H1 (cell line): ENCODE data around the gene NFAM1. TPM values are rescaled to one million over a fixed set of nuclear protein-coding genes. Genes with fewer than 3 reads are reported as not detected.
A peak's percentile ranks its signal among the peaks of the same experiment; 100 is the strongest.

ENCODE experiments used
- CTCF ChIA-PET: fragments of 300-600 bp; sonication (Branson Sonifier 250); formaldehyde crosslinking; loops from one replicate; lab custom pipeline; 2021; ENCODE audit not compliant: partially characterized antibody; lab: Charles Lee
- POLR2A ChIA-PET: fragments of 300-600 bp; sonication (Branson Sonifier 250); formaldehyde crosslinking; loops from one replicate; lab custom pipeline; 2021; ENCODE audit warnings: inconsistent platforms; ENCODE audit not compliant: partially characterized antibody; lab: Charles Lee
- DNase-seq, 2 experiments: peaks; one replicate each; pipeline versions ENCODE4 v3.0.0 to v3.0.0-alpha.2; 2010 to 2022; ENCODE audit warnings: low spot score in 2 of 2, low read depth in 1 of 2, mixed read lengths in 1 of 2
- FAIRE-seq: peaks from 2 replicates; lab custom pipeline; 2011; peaks lifted over from hg19 to GRCh38; lab: Jason Lieb, UNC
- H2AFZ ChIP-seq: 2 replicates; pipeline ENCODE4 v1.8.1; 2012; ENCODE audit warnings: low read length, inconsistent platforms
- H2AK5ac ChIP-seq: 2 replicates; pipeline ENCODE4 v1.6.1; 2013; ENCODE audit warnings: low read depth, low read length
- H2BK120ac ChIP-seq: replicated peaks from 2 replicates; pipeline ENCODE3; 2013; ENCODE audit warnings: low read depth, low read length, inconsistent platforms
- H2BK12ac ChIP-seq: 2 replicates; pipeline ENCODE4 v1.6.1; 2013; ENCODE audit warnings: low read depth, low read length
- H2BK15ac ChIP-seq: 2 replicates; pipeline ENCODE4 v1.6.1; 2013; ENCODE audit warnings: low read length
- H2BK20ac ChIP-seq: 2 replicates; pipeline ENCODE4 v1.6.1; 2013; ENCODE audit warnings: low read length
- H2BK5ac ChIP-seq: 2 replicates; pipeline ENCODE4 v1.6.1; 2013; ENCODE audit warnings: low read depth, low read length
- H3K14ac ChIP-seq: 2 replicates; pipeline ENCODE4 v1.6.1; 2013; ENCODE audit warnings: inconsistent platforms; ENCODE audit not compliant: insufficient read length
- H3K18ac ChIP-seq: 2 replicates; pipeline ENCODE4 v1.6.1; 2013; ENCODE audit warnings: low read length; ENCODE audit errors: extremely low read depth
- H3K23ac ChIP-seq: 2 replicates; pipeline ENCODE4 v1.6.1; 2013; ENCODE audit warnings: inconsistent platforms; ENCODE audit not compliant: insufficient read length
- H3K23me2 ChIP-seq: 2 replicates; pipeline ENCODE4 v1.6.1; 2013; ENCODE audit warnings: low read depth, low read length
- H3K27ac ChIP-seq: 2 replicates; pipeline ENCODE4 v1.6.1; 2011; ENCODE audit warnings: low read depth, low read length, inconsistent platforms
- H3K27me3 ChIP-seq, 4 experiments: replicated peaks in 1 of 4; 1 replicate in 1 of 4; 2 replicates in 3 of 4; pipeline versions ENCODE4 v1.6.1 to v1.8.1; 2011 to 2013; ENCODE audit warnings: low read length in 3 of 4, mild to moderate bottlenecking in 3 of 4, inconsistent platforms in 2 of 4, mixed read lengths in 2 of 4, moderate library complexity in 1 of 4; ENCODE audit not compliant: control insufficient read depth in 3 of 4, insufficient read depth in 3 of 4; ENCODE audit errors: extremely low read depth in 1 of 4
- H3K36me3 ChIP-seq, 4 experiments: 2 replicates each; pipeline versions ENCODE4 v1.6.1 to v1.8.1; 2011 to 2013; ENCODE audit warnings: mild to moderate bottlenecking in 4 of 4, low read length in 3 of 4, moderate library complexity in 2 of 4, control low read depth in 1 of 4, inconsistent platforms in 1 of 4; ENCODE audit not compliant: insufficient read depth in 4 of 4, control insufficient read depth in 2 of 4
- H3K4ac ChIP-seq: replicated peaks from 2 replicates; pipeline ENCODE3; 2013; ENCODE audit warnings: low read length, low read depth, mixed read lengths, inconsistent platforms; ENCODE audit not compliant: insufficient read length
- H3K4me1 ChIP-seq, 4 experiments: replicated peaks in 1 of 4; 1 replicate in 1 of 4; 2 replicates in 3 of 4; pipeline versions ENCODE4 v1.6.1 to v1.8.1; 2011 to 2013; ENCODE audit warnings: low read length in 3 of 4, inconsistent platforms in 2 of 4, mixed read lengths in 1 of 4; ENCODE audit not compliant: insufficient read depth in 4 of 4, control insufficient read depth in 3 of 4
- H3K4me2 ChIP-seq, 2 experiments: 2 replicates each; pipeline versions ENCODE4 v1.6.1 to v1.8.1; 2011 to 2013; ENCODE audit warnings: low read depth in 2 of 2, low read length in 2 of 2, control low read depth in 1 of 2, inconsistent platforms in 1 of 2, mild to moderate bottlenecking in 1 of 2; ENCODE audit not compliant: insufficient read depth in 1 of 2
- H3K4me3 ChIP-seq, 4 experiments: fragments of 200-600, 300-600 bp in 1 of 4; sonication (generic), shearing (Covaris generic), sonication (Bioruptor Twin) in 1 of 4; 2 replicates each; pipeline versions ENCODE4 v1.5.1 to v1.8.1; 2011 to 2016; ENCODE audit warnings: low read length in 4 of 4, low read depth in 3 of 4, control low read depth in 2 of 4, inconsistent platforms in 2 of 4, mild to moderate bottlenecking in 2 of 4, mixed read lengths in 1 of 4, moderate library complexity in 1 of 4; ENCODE audit not compliant: insufficient read depth in 2 of 4; ENCODE audit errors: extremely low read depth in 1 of 4
- H3K56ac ChIP-seq: replicated peaks from 2 replicates; pipeline ENCODE3; 2013; ENCODE audit warnings: low read depth, mild to moderate bottlenecking, mixed read lengths, low read length, inconsistent platforms; ENCODE audit not compliant: insufficient read length
- H3K79me1 ChIP-seq: 2 replicates; pipeline ENCODE4 v1.6.1; 2013; ENCODE audit warnings: low read depth, low read length, control low read depth
- H3K79me2 ChIP-seq, 2 experiments: 2 replicates each; pipeline versions ENCODE4 v1.6.1 to v1.8.1; 2012 to 2013; ENCODE audit warnings: low read length in 2 of 2, mild to moderate bottlenecking in 2 of 2, inconsistent platforms in 1 of 2; ENCODE audit not compliant: insufficient read depth in 2 of 2, control insufficient read depth in 1 of 2
- H3K9ac ChIP-seq, 4 experiments: replicated peaks in 1 of 4; 1 replicate in 1 of 4; 2 replicates in 3 of 4; pipeline versions ENCODE4 v1.6.1 to v1.8.1; 2011 to 2013; ENCODE audit warnings: low read depth in 3 of 4, low read length in 3 of 4, control low read depth in 2 of 4, mild to moderate bottlenecking in 2 of 4, moderate library complexity in 2 of 4, inconsistent platforms in 1 of 4; ENCODE audit errors: extremely low read depth in 1 of 4
- H3K9me3 ChIP-seq, 2 experiments: 2 replicates each; pipeline versions ENCODE4 v1.6.1 to v1.8.1; 2012 to 2013; ENCODE audit warnings: mild to moderate bottlenecking in 2 of 2, moderate library complexity in 2 of 2, control low read depth in 1 of 2, inconsistent platforms in 1 of 2, low read depth in 1 of 2, low read length in 1 of 2, mixed read lengths in 1 of 2; ENCODE audit not compliant: insufficient read depth in 2 of 2
- H4K20me1 ChIP-seq, 2 experiments: replicated peaks in 1 of 2; 2 replicates each; pipeline versions ENCODE3 to v1.8.1; 2011 to 2013; ENCODE audit warnings: inconsistent platforms in 2 of 2, low read length in 2 of 2, mild to moderate bottlenecking in 1 of 2; ENCODE audit not compliant: insufficient read depth in 2 of 2, control insufficient read depth in 1 of 2
- H4K5ac ChIP-seq: 2 replicates; pipeline ENCODE4 v1.6.1; 2013; ENCODE audit warnings: low read length, low read depth, mixed read lengths, inconsistent platforms; ENCODE audit not compliant: insufficient read length
- H4K8ac ChIP-seq: 2 replicates; pipeline ENCODE4 v1.8.0; 2013; ENCODE audit warnings: mild to moderate bottlenecking, moderate library complexity, low read length, inconsistent platforms; ENCODE audit not compliant: insufficient read depth; ENCODE audit errors: extremely low read depth
- H4K91ac ChIP-seq: replicated peaks from 2 replicates; pipeline ENCODE3; 2013; ENCODE audit warnings: low read length, mixed read lengths, inconsistent platforms; ENCODE audit not compliant: insufficient read length
- EZH2 ChIP-seq: fragments of 200-600 bp; sonication (generic); IDR thresholded peaks from 2 replicates; pipeline ENCODE4 v1.7.1; 2012; ENCODE audit warnings: low read depth, mild to moderate bottlenecking, moderate library complexity, low read length, inconsistent platforms; ENCODE audit not compliant: severe bottlenecking
- FOSL1 ChIP-seq: IDR thresholded peaks from 2 replicates; pipeline ENCODE4 v1.6.1; 2011; ENCODE audit warnings: mild to moderate bottlenecking, low read depth, low read length, moderate library complexity; ENCODE audit not compliant: insufficient read depth
- PHF8 ChIP-seq: fragments of 200-600 bp; sonication (generic); conservative IDR thresholded peaks from 2 replicates; pipeline ENCODE4 v1.7.1; 2012; ENCODE audit warnings: low read depth, mild to moderate bottlenecking, inconsistent platforms, low read length, moderate library complexity
- RAD21 ChIP-seq, 2 experiments: IDR thresholded peaks in 1 of 2; conservative IDR thresholded peaks in 1 of 2; 2 replicates each; pipeline ENCODE4 v1.6.1; 2011; ENCODE audit warnings: low read depth in 2 of 2, low read length in 2 of 2, improper control_type of control experiment in 1 of 2, inconsistent platforms in 1 of 2, mild to moderate bottlenecking in 1 of 2, moderate library complexity in 1 of 2
- RNF2 ChIP-seq: fragments of 200-900, 300-1000 bp; sonication (generic); IDR thresholded peaks from 2 replicates; pipeline ENCODE4 v1.7.1; 2016; ENCODE audit warnings: borderline replicate concordance, low read depth, mild to moderate bottlenecking, antibody characterized with exemption, low read length; ENCODE audit not compliant: poor library complexity, severe bottlenecking; ENCODE audit errors: missing control alignments
- SIN3A ChIP-seq, 2 experiments: IDR thresholded peaks in 1 of 2; conservative IDR thresholded peaks in 1 of 2; 2 replicates each; pipeline ENCODE4 v1.6.1; 2011 to 2012; ENCODE audit warnings: low read length in 2 of 2, improper control_type of control experiment in 1 of 2, low read depth in 1 of 2, mild to moderate bottlenecking in 1 of 2
- SP1 ChIP-seq: IDR thresholded peaks from 2 replicates; pipeline ENCODE4 v1.6.1; 2011; ENCODE audit warnings: low read depth, low read length
- SRF ChIP-seq: IDR thresholded peaks from 2 replicates; pipeline ENCODE4 v1.6.1; 2011; ENCODE audit warnings: mild to moderate bottlenecking, low read depth, low read length, moderate library complexity
- TAF7 ChIP-seq: optimal IDR thresholded peaks from 2 replicates; pipeline ENCODE3; 2011; ENCODE audit warnings: low read depth, mild to moderate bottlenecking, inconsistent platforms, low read length, moderate library complexity, borderline replicate concordance
- USF2 ChIP-seq: IDR thresholded peaks from 2 replicates; pipeline ENCODE4 v1.6.1; 2011; ENCODE audit warnings: low read length, improper control_type of control experiment
- WGBS, 2 experiments: shearing (Covaris generic) in 1 of 2; methylation state at CpG; one replicate each; pipeline versions ENCODE4 v1.1.6 to v1.1.7; 2013 to 2015; ENCODE audit warnings: low lambda C conversion rate in 2 of 2, mixed read lengths in 2 of 2, inconsistent platforms in 1 of 2, low coverage in 1 of 2, missing lambda C conversion rate in 1 of 2; ENCODE audit not compliant: insufficient replicate concordance in 2 of 2, insufficient coverage in 1 of 2, insufficient read length in 1 of 2; ENCODE audit errors: extremely low coverage in 1 of 2, missing lambda C conversion rate in 1 of 2; 5-methylcytosine and 5-hydroxymethylcytosine counted together
- polyA plus RNA-seq, 7 experiments: library from polyadenylated mRNA; depleted of rRNA in 3 of 7; stranded (reverse) in 5 of 7; unstranded in 2 of 7; fragments of >200 nt in 5 of 7; fragments of 200-250 nt in 2 of 7; gene quantifications; 1 replicate in 5 of 7; 2 replicates in 1 of 7; 4 replicates in 1 of 7; pipeline versions ENCODE4 v1.2.1 to v1.2.3, GENCODE V29; 2011 to 2013; ENCODE audit warnings: missing spikeins in 2 of 7, mixed read lengths in 2 of 7
- total RNA-seq: library from RNA; stranded (reverse); fragmentation: NEBNext Ultra II Directional; extraction: Animal tissue kit (Norgen Biotek cat#: 25700); gene quantifications from 2 replicates; pipeline ENCODE4 v1.2.1, GENCODE V29; 2021

NFAM1 gene
- total and polyA plus RNA-seq, 2 of the 8 experiments (the other 6 are each of a cell fraction or from before 2014, with no cell fraction given), result 0.62 to 0.73 TPM

- H3K14ac ChIP-seq, result no peak overlapping the region
- FAIRE-seq, result no peak
- CTCF ChIA-PET, result interaction anchor here (0.8 to 3.7 kb wide), 11 partner anchors 12 to 89 kb away, joined by 3 to 22 read pairs (median 6); partner anchors contain the start of gene NFAM1
- no peak overlapping the region for H2BK5ac ChIP-seq
- H3K4me3 ChIP-seq, result no peak overlapping the region
- no peaks in the 10 kb centered on the region for H3K79me1 ChIP-seq
- peak overlapping the region; percentile 20 for H4K91ac ChIP-seq
- H2BK120ac ChIP-seq, result no peak overlapping the region
- H4K20me1 ChIP-seq, result no peaks in the 10 kb centered on the region
- no peak overlapping the region for H3K56ac ChIP-seq
- no peak overlapping the region for H2AFZ ChIP-seq
- peaks cover 2% of the 10 kb centered on the region; the same call in 1 of the 2 replicates for H3K23me2 ChIP-seq
- H3K27me3 ChIP-seq, result peaks cover 0 to 11% (median 7%) of the 10 kb centered on the region in 4 experiments; a peak in 5 of 7 replicates
- no peak overlapping the region for H4K5ac ChIP-seq
- H3K4me2 ChIP-seq, result no peak overlapping the region
- 0 out of 2 replicates have a peak overlapping the region, but pooled peaks have one; percentile 22 for H4K8ac ChIP-seq
- H2BK20ac ChIP-seq, result no peak overlapping the region
- peak overlapping the region; percentile 17; the same call in 1 of the 2 replicates for H2BK12ac ChIP-seq
- WGBS, 2 experiments, result 73% methylated on average over 25 of the region's 27 CpGs; no CpG with 5 or more reads in 1 of the 2 experiments
- no peak overlapping the region for H2BK15ac ChIP-seq
- no peak overlapping the region for H2AK5ac ChIP-seq
- POLR2A ChIA-PET, result no interaction called here
- H3K36me3 ChIP-seq, result no peaks in the 10 kb centered on the region
- H3K9ac ChIP-seq, result no peak overlapping the region
- H3K4ac ChIP-seq, result no peak overlapping the region
- H3K9me3 ChIP-seq, result no peaks in the 10 kb centered on the region
- DNase-seq, result no peak
- H3K79me2 ChIP-seq, result no peaks in the 10 kb centered on the region
- no peak overlapping the region for H3K27ac ChIP-seq
- H3K23ac ChIP-seq, result no peak overlapping the region
- peaks cover 3 to 20% (median 16%) of the 10 kb centered on the region in 4 experiments; a peak in 6 of 7 replicates for H3K4me1 ChIP-seq
- H3K18ac ChIP-seq, result no peak overlapping the region; the same call in none of the 2 replicates
- no peak for TF ChIP-seq TAF7
- TF ChIP-seq SIN3A (conservative IDR thresholded peaks at IDR 0.05 in 1 of 2, IDR thresholded peaks at IDR 0.05 in 1 of 2; ENCODE audit: low read depth in 1 of 2, low read length in 2 of 2), result no peak
- TF ChIP-seq SRF, result no peak
- no peak for TF ChIP-seq PHF8
- TF ChIP-seq EZH2, result no peak
- TF ChIP-seq FOSL1, result no peak
- TF ChIP-seq RAD21 (IDR thresholded peaks at IDR 0.05 in 1 of 2, conservative IDR thresholded peaks at IDR 0.05 in 1 of 2; ENCODE audit: low read depth in 2 of 2, low read length in 2 of 2), result no peak
- TF ChIP-seq USF2, result no peak
- no peak for TF ChIP-seq RNF2
- no peak for TF ChIP-seq SP1
Observed at GRCh38 chr22:42347281-42347824, 84.8 kb downstream of the NFAM1 start.
